Measurements from ENCODE around the gene APRT. TPM values are rescaled to one million over a fixed set of nuclear protein-coding genes. Genes with fewer than 3 reads are reported as not detected.
A peak's percentile ranks its signal among the peaks of the same experiment; 100 is the strongest.

APRT gene
- total and polyA plus RNA-seq, 2 of the 8 experiments (the other 6 are each of a cell fraction or from before 2014, with no cell fraction given): 221 to 267 TPM

- TF ChIP-seq CTCF (IDR thresholded peaks at IDR 0.05; ENCODE audit: control extremely low read depth in 1 of 3, insufficient read depth in 1 of 3, low read depth in 1 of 3, low read length in 3 of 3) (peak; percentile 47 to 61 (median 48)), MAX (IDR thresholded peaks at IDR 0.05) (peak; percentile 77; the same call in 1 of the 2 replicates), POLR2A (IDR thresholded peaks at IDR 0.05; ENCODE audit: control extremely low read depth in 1 of 2, low read depth in 2 of 2, low read length in 2 of 2) (peak in 1 of 2 experiments; percentile 23; a peak in 2 of 3 replicates), ASH2L (IDR thresholded peaks at IDR 0.05; ENCODE audit: low read length) (peak; percentile 62), CTBP2 (IDR thresholded peaks at IDR 0.05; ENCODE audit: borderline replicate concordance, insufficient read depth, insufficient read length, low read length) (no peak)
Observed at GRCh38 chr16:88784074-88784855, 27.5 kb downstream of the APRT start (continued).

Data from H1 (cell line).